Stimulated activated CD4-positive, alpha-beta T cell treated with anti-CD3 and anti-CD28 coated beads, Interleukin-1b, Interleukin-23, amount 100 ng/mL, for 1 hour (primary cell): Measurements from ENCODE around the gene WLS.
"Not testable (repeated sequence)": the region's sequence is repeated elsewhere in the genome, so short reads cannot be mapped to it uniquely, and the experiment has no call there.

Source experiments
- DNase-seq, 2 donors: peaks; one replicate each; pipeline ENCODE4 v3.0.0-alpha.2; 2020; ENCODE audit warnings: low read depth in 2 of 2

The WLS gene

DNA sequence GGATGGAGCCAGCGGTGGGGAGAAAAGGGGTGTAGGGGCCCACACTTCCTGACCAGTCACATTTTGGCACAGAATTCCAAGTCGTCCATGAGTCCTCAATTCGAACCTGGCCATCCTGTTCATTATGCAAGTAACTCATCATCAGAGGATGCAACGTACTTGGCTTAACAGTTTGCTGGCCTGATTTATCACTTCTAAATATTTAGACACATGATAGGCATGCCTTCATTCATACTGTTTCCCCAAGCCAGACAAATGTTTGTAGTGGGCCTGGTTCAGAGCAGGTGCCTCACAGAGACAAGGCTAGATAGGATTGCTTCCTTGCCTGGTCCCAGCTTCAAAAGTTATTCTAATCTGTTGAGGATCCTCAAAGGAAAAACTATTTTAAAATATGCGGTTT is 66.7 kb downstream of the WLS start:
- no peak for DNase-seq

DNA sequence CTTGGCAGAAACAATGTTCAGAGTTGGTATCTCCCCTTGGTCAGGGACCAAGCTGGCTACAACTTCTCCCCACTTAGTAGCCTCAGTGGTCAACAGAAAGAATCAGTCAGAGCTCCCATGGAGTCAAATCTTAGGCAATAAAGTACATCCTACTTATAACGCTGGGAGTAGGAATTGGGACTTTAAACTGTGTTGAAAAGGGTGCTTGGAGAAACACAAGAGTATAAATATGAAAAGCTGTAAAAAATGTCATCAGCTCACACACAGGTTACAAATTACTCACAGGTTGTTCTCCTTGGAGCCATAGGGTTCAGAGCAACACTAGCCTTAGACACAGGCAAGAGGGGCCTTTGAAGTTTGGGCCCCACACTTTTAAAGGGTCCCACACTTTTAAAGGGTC is 67.4 kb downstream of the WLS start:
- no peak for DNase-seq

DNA sequence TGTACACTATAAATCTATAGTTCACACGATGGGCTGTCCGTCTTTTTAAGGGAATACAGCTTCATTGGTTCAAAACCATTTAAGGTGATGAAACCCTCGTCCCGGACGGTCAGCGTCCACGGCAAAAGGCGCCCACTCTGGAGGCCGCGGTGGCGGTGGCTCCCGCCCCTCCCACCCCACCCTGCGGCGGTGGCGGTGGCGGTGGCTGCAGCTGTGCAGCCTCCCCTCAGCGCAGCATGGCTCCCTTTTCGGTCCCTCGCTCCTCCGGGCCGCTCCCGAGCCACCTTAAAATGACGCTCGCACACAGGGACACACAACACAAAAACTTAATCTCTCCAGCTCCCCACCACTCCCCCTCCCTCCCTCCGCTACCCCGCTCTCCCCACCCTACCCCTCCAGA is 69.1 kb downstream of the WLS start:
- no peak for DNase-seq

- DNase-seq, result no peak
Measured at GRCh38 chr1:68162761-68163160, 69.6 kb downstream of the WLS start.

DNA sequence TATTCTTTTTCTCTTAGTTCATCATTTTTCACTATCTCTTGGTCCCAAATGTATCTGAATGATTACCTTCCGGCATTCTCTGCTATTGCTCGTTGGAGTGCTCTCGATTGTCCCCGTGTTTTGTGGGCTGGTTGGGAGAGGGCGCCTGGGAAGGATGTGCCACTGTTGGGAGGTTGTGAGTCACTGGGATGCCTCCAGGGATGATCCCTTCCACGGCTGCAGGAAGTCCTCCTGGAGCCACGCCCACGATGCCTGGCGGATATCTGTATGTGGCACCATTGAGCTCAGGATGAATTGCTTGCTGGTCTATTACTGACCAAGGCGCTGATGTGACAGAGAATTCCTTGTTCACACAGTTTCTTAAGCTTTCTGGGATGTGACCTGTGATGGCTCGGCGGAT is 70.7 kb downstream of the WLS start:
- DNase-seq, result not testable (repeated sequence)

DNA sequence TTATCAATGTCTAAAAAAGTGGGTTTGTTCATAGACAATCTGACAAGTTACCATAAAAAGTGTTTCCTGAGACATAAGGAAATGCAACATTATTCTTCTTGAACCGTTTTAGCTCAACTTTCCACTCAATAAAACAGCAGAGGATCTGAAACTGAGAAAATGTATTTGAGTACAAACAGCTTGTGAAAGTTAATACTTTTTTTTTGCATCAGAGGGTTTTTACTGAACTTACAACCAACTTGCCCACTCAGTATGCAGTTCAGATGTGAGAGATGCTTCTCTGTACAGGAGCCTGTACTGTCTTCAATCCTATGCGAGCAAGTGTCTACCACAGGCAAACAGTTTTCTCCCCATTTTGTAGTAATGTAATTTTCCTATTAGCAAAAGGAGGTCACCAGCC is 71.4 kb downstream of the WLS start:
- DNase-seq, result not testable (repeated sequence)

DNA sequence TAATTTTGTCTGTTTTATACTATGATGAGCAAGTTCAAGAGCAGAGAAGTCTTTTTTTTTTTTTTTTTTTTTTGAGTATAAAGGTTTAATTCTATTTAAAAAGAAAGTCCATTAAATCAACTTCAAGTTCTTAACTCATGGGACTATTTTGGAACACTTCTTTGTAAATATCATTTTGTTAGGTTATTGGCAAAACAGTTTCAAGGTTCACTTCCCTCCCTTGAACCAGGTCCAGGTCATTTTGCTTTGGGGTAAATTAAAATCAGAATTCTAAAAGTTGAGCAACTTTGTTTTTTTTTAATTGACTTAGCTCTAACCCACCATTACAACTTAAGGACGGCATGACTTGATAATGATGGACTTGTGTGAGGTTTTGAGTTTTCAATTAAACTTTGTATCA is 72.3 kb downstream of the WLS start:
- DNase-seq, result no peak

GRCh38 chr1:68158837-68159236 is 73.5 kb downstream of the WLS start:
- no peak for DNase-seq

- DNase-seq, result no peak
Measured at GRCh38 chr1:68157416-68157815, 74.9 kb downstream of the WLS start.

- no peak for DNase-seq
Measured at GRCh38 chr1:68151690-68152089, 80.6 kb downstream of the WLS start.

DNA sequence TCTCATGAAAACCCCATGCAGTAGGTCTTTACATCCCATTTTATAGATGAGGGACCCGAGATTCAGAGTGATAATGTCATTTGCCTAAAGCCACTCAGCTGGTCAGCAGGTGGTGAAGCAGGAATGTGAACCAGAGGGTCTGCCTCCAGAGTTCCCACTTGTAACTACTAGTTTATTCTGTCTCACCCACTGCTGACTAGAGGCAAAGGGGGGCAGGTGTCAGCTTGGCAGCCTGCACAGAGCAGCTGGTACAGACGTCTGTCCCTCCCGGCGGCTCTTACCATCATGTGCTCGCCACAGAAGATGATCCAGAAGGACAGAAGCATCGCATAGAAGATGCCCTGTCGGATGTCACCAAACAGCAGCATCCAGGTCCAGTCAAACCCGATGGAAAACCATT is 82.4 kb downstream of the WLS start:
- no peak for DNase-seq

GRCh38 chr1:68149110-68149798 is 83.1 kb downstream of the WLS start:
- no peak for DNase-seq

DNA sequence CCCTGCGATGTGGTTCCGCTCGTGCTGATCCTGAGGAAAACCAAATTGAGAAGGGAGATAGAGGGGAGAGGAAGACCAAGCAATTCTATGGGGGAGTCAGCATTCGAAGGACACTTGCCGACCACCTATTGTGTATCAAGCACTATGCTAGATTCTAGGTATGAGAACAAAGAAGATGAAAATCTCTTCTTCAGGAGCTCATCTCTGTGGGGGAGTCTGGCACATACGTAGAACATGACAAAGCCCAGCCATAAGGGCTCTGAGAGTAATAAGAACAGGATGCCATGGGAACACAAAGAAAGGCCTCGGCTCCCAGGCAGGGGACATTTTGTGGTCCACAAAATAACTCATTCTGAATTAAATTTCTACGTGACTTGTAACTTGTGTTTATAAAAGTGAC is 83.7 kb downstream of the WLS start:
- no peak for DNase-seq

DNA sequence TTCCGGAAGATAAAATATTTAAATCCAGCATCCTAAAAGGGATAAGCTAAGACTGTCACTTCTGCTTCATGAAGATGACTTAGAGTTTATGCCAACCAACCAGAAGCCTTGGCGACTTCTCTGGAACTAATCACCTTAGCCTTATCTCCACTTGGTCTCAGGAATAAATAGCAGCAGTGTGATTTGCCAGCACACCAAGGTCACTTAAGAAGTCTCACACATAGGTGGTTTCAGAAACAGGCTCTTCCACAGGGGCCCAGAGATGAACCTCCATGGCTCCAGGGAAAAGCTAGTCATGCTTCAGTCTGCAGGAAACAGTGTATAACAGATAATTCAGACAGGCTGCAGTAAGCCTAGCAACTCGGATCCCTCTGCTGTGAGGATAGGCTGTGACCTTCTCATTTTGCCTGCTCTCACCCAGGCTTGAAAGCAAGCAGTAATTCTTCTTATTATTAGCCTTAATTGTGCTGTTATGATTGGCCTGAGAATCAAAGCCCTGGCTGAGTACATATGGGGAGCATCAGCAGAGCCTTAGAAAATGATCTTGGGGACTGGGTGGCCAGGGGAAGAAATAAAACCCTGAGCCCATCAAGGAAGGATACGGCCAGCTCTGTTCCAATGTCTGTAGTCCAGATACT is 84.7 kb downstream of the WLS start:
- no peak for DNase-seq

- DNase-seq, result no peak
Measured at GRCh38 chr1:68145418-68146126, 86.8 kb downstream of the WLS start.

DNA sequence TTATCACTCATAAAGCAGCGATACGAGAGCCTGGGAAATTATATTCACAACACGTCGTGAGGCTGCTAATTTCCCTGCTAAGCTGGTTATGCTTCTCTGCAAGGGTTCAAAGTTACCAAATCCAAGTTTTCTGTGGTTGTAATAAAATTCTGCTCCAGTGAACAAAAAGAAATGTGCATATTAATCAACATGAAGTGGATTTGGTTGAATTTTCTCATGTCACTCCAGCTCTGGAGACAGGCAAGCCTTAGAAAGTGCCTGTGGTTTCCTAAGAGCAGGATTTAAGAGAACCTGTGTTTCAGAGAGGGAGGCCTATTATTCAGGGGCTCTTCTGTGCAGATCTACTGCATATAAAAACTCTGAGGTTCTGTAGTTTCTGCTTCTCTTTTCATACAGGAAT is 87.5 kb downstream of the WLS start:
- DNase-seq, result no peak

- no peak for DNase-seq
Measured at GRCh38 chr1:68143633-68144032, 88.7 kb downstream of the WLS start.

GRCh38 chr1:68142461-68142860 is 89.9 kb downstream of the WLS start:
- DNase-seq, result no peak

- DNase-seq, result no peak
Measured at GRCh38 chr1:68142036-68142435, 90.3 kb downstream of the WLS start.

- DNase-seq, result no peak
Measured at GRCh38 chr1:68141071-68142021, 91.0 kb downstream of the WLS start.

DNA sequence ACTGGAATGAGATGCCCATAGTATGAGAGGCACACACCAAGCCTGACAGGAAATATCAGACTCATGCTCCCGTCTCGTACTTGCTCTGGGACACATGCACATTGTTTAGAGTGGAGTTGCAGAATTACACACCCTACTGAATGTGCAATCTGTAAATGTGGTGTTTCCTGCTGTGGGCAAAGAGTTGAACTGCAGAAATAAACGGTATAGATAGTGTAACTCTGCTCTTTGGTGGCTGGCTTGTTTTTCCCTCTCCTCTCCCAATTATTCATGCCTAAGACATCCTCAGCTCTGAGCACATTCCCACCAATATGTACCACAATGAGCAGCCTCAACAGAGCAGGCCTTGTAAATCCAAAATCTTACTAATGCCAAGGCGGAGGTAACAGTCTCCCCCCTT is 91.8 kb downstream of the WLS start:
- no peak for DNase-seq

- no peak for DNase-seq
Measured at GRCh38 chr1:68136187-68136586, 96.1 kb downstream of the WLS start.
